HCT116 (cell line): ENCODE results near the gene SYN1.

ENCODE experiments used
- CEBPB ChIP-seq: IDR thresholded peaks from 2 replicates; pipeline ENCODE4 v1.6.1; 2012; ENCODE audit warnings: low read depth
- EZH2 ChIP-seq: fragments of 200-600 bp; sonication (generic); IDR thresholded peaks from 2 replicates; pipeline ENCODE4 v1.6.1; 2017; ENCODE audit warnings: antibody characterized with exemption, mixed run types
- POLR2A ChIP-seq: IDR thresholded peaks from 2 replicates; pipeline ENCODE4 v1.7.0; 2011; ENCODE audit warnings: borderline replicate concordance; ENCODE audit not compliant: insufficient read depth, insufficient read length; ENCODE audit errors: extremely low read depth
- RAD21 ChIP-seq: IDR thresholded peaks from 2 replicates; pipeline ENCODE4 v1.6.1; 2012; ENCODE audit warnings: low read depth, mild to moderate bottlenecking
- SIN3A ChIP-seq: IDR thresholded peaks from 2 replicates; pipeline ENCODE4 v1.6.1; 2012; ENCODE audit warnings: low read depth
- SRF ChIP-seq: IDR thresholded peaks from 2 replicates; pipeline ENCODE4 v1.6.1; 2012; ENCODE audit warnings: low read depth
- YY1 ChIP-seq: IDR thresholded peaks from 2 replicates; pipeline ENCODE4 v1.6.1; 2011; ENCODE audit warnings: low read length, low read depth, moderate library complexity, mild to moderate bottlenecking; ENCODE audit not compliant: insufficient replicate concordance; ENCODE audit errors: extremely low read depth
- ZFX ChIP-seq: fragments of 450-650 bp; IDR thresholded peaks from 2 replicates; pipeline ENCODE4 v1.6.1; 2017
- ZNF274 ChIP-seq: fragments of 200-500 bp; sonication (Bioruptor generic); IDR thresholded peaks from 2 replicates; pipeline ENCODE4 v1.6.1; 2014; ENCODE audit warnings: mild to moderate bottlenecking, low read depth, low read length, inconsistent platforms
- TF ChIP-seq, protein P1 (sequence below), 3 experiments: fragments of 200-600 bp in 1 of 3; sonication (generic) in 1 of 3; IDR thresholded peaks in 2 of 3; conservative IDR thresholded peaks in 1 of 3; 2 replicates each; pipeline ENCODE4 v1.5.1; 2012 to 2017; ENCODE audit warnings: low read depth in 2 of 3, low read length in 2 of 3, antibody characterized with exemption in 1 of 3, borderline replicate concordance in 1 of 3, control low read depth in 1 of 3, mild to moderate bottlenecking in 1 of 3, mixed read lengths in 1 of 3, mixed run types in 1 of 3, moderate library complexity in 1 of 3; ENCODE audit not compliant: insufficient read depth in 1 of 3

DNA sequence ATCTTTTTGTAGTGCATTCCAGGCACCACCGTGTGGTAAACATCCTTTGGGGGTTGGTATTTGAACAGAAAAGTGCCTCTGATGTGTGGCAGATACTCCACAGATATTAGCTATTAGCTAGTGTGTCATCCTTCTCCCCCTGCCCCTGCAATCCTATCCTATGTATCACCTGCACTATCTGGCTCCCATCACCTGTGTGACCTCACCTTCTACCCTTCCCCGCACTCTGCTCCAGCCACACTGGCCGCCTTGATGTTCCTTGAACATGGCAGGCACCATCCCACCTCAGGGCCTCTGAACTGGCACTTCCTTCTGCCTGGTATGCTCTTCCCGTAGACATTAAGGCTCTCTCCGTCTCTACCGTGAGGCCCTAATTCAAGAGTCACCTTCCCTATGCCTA lies 27.0 kb upstream of the SYN1 start:
- TF ChIP-seq, protein P1, sequence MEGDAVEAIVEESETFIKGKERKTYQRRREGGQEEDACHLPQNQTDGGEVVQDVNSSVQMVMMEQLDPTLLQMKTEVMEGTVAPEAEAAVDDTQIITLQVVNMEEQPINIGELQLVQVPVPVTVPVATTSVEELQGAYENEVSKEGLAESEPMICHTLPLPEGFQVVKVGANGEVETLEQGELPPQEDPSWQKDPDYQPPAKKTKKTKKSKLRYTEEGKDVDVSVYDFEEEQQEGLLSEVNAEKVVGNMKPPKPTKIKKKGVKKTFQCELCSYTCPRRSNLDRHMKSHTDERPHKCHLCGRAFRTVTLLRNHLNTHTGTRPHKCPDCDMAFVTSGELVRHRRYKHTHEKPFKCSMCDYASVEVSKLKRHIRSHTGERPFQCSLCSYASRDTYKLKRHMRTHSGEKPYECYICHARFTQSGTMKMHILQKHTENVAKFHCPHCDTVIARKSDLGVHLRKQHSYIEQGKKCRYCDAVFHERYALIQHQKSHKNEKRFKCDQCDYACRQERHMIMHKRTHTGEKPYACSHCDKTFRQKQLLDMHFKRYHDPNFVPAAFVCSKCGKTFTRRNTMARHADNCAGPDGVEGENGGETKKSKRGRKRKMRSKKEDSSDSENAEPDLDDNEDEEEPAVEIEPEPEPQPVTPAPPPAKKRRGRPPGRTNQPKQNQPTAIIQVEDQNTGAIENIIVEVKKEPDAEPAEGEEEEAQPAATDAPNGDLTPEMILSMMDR (IDR thresholded peaks at IDR 0.05 in 2 of 3, conservative IDR thresholded peaks at IDR 0.05 in 1 of 3; ENCODE audit: borderline replicate concordance in 1 of 3, insufficient read depth in 1 of 3, low read depth in 2 of 3, low read length in 2 of 3), result no peak
- no peak for TF ChIP-seq ZNF274
- no peak for TF ChIP-seq RAD21
- no peak for TF ChIP-seq CEBPB
- TF ChIP-seq SIN3A, result no peak
- no peak for TF ChIP-seq POLR2A
- no peak for TF ChIP-seq YY1
- TF ChIP-seq ZFX, result no peak
- no peak for TF ChIP-seq EZH2
- no peak for TF ChIP-seq SRF
